Spinal cord (tissue), 10 donors: ENCODE measurements around the gene NEDD4. TPM values are rescaled to one million over a fixed set of nuclear protein-coding genes. Genes with fewer than 3 reads are reported as not detected.
A peak's percentile ranks its signal among the peaks of the same experiment; 100 is the strongest.
"Not testable (repeated sequence)": the region's sequence is repeated elsewhere in the genome, so short reads cannot be mapped to it uniquely, and the experiment has no call there.

Source experiments
- DNase-seq, 6 donors: peaks; one replicate each; pipeline versions ENCODE4 v3.0.0 to v3.0.0-alpha.2; 2013 to 2015; ENCODE audit warnings: low spot score in 6 of 6, low read depth in 4 of 6
- H3K27ac ChIP-seq: one replicate; pipeline ENCODE4 v1.5.1; 2013; ENCODE audit warnings: low read depth, low read length, control low read depth
- H3K27me3 ChIP-seq: one replicate; pipeline ENCODE4 v1.6.1; 2013; ENCODE audit warnings: low read length; ENCODE audit not compliant: control insufficient read depth, insufficient read depth
- H3K36me3 ChIP-seq: one replicate; pipeline ENCODE4 v1.6.1; 2013; ENCODE audit warnings: low read length; ENCODE audit not compliant: control insufficient read depth, insufficient read depth
- H3K4me1 ChIP-seq: one replicate; pipeline ENCODE4 v1.6.1; 2013; ENCODE audit warnings: low read length; ENCODE audit not compliant: control insufficient read depth, insufficient read depth
- H3K4me3 ChIP-seq: one replicate; pipeline ENCODE4 v1.5.1; 2013; ENCODE audit warnings: low read depth, low read length, control low read depth
- H3K9me3 ChIP-seq: one replicate; pipeline ENCODE4 v1.6.1; 2013; ENCODE audit warnings: low read length; ENCODE audit not compliant: control insufficient read depth, insufficient read depth
- WGBS: methylation state at CpG from one replicate; pipeline ENCODE4 v1.1.5; 2013; ENCODE audit warnings: missing lambda C conversion rate; ENCODE audit not compliant: insufficient coverage; 5-methylcytosine and 5-hydroxymethylcytosine counted together
- polyA plus RNA-seq, 2 donors: library from polyadenylated mRNA; unstranded; fragments of 120-200 nt; gene quantifications; one replicate each; pipeline ENCODE4 v1.2.1, GENCODE V29; 2013; ENCODE audit not compliant: insufficient read length in 2 of 2
- total RNA-seq, 2 donors: library from RNA; depleted of rRNA in 1 of 2; stranded (reverse); fragments of 120-200 nt in 1 of 2; fragments of >200 nt in 1 of 2; gene quantifications; one replicate each; pipeline versions ENCODE4 v1.2.3 to v1.2.4, GENCODE V29; 2013 to 2014
- donor health status: healthy.

Gene NEDD4
- total and polyA plus RNA-seq, 4 donors, result 5.7 to 16.4 (median 9.5) TPM

- no peaks in the 10 kb centered on the region for H3K4me1 ChIP-seq
Observed at GRCh38 chr15:55884223-55884622, 109.2 kb downstream of the NEDD4 start.

GRCh38 chr15:55879181-55879580 is 114.2 kb downstream of the NEDD4 start:
- H3K36me3 ChIP-seq, result no peaks in the 10 kb centered on the region
- no peak overlapping the region for H3K4me3 ChIP-seq
- H3K27me3 ChIP-seq, result no peaks in the 10 kb centered on the region
- no peaks in the 10 kb centered on the region for H3K9me3 ChIP-seq
- no peak overlapping the region for H3K27ac ChIP-seq
- H3K4me1 ChIP-seq, result no peaks in the 10 kb centered on the region
- no peak for DNase-seq

More at GRCh38 chr15:55884223-55884622, 109.2 kb downstream of the NEDD4 start:
- Histone ChIP-seq H3K27ac (no peak overlapping the region), H3K9me3 (no peaks in the 10 kb centered on the region), H3K27me3 (no peaks in the 10 kb centered on the region), H3K36me3 (no peaks in the 10 kb centered on the region), H3K4me3 (no peak overlapping the region)
- DNase-seq, result no peak

- no peak overlapping the region for H3K27ac ChIP-seq
- H3K27me3 ChIP-seq, result no peaks in the 10 kb centered on the region
- H3K36me3 ChIP-seq, result no peaks in the 10 kb centered on the region
- 26% methylated on average over 2 of the region's 4 CpGs for WGBS
- H3K4me3 ChIP-seq, result no peak overlapping the region
- no peaks in the 10 kb centered on the region for H3K9me3 ChIP-seq
- no peaks in the 10 kb centered on the region for H3K4me1 ChIP-seq
- DNase-seq, result no peak
Observed at GRCh38 chr15:55873024-55873720, 120.2 kb downstream of the NEDD4 start.

- WGBS, result 100% methylated on average over 1 of the region's 2 CpGs
- no peaks in the 10 kb centered on the region for H3K9me3 ChIP-seq
Observed at GRCh38 chr15:55872471-55872870, 120.9 kb downstream of the NEDD4 start.

GRCh38 chr15:55869660-55870059 is 123.8 kb downstream of the NEDD4 start:
- no CpG with 5 or more reads among the region's 2 CpGs for WGBS
- Histone ChIP-seq H3K27ac (no peak overlapping the region), H3K36me3 (no peaks in the 10 kb centered on the region), H3K4me1 (no peaks in the 10 kb centered on the region), H3K27me3 (no peaks in the 10 kb centered on the region), H3K4me3 (no peak overlapping the region), H3K9me3 (no peaks in the 10 kb centered on the region)
- DNase-seq, result no peak

More at GRCh38 chr15:55872471-55872870, 120.9 kb downstream of the NEDD4 start:
- no peak for DNase-seq
- H3K36me3 ChIP-seq, result no peaks in the 10 kb centered on the region
- no peak overlapping the region for H3K27ac ChIP-seq
- H3K27me3 ChIP-seq, result no peaks in the 10 kb centered on the region
- H3K4me1 ChIP-seq, result no peaks in the 10 kb centered on the region
- no peak overlapping the region for H3K4me3 ChIP-seq

GRCh38 chr15:55868707-55869106 is 124.7 kb downstream of the NEDD4 start:
- Histone ChIP-seq H3K9me3 (no peaks in the 10 kb centered on the region), H3K36me3 (no peaks in the 10 kb centered on the region), H3K4me1 (no peaks in the 10 kb centered on the region), H3K4me3 (no peak overlapping the region), H3K27me3 (no peaks in the 10 kb centered on the region), H3K27ac (no peak overlapping the region)
- 84% methylated on average over 3 of the region's 3 CpGs for WGBS
- no peak for DNase-seq

- not testable (repeated sequence) for DNase-seq, H3K4me1 ChIP-seq, H3K9me3 ChIP-seq, H3K4me3 ChIP-seq, H3K27me3 ChIP-seq, H3K27ac ChIP-seq, H3K36me3 ChIP-seq
- 80% methylated on average over 1 of the region's 4 CpGs for WGBS
Observed at GRCh38 chr15:55868291-55868690, 125.1 kb downstream of the NEDD4 start.

GRCh38 chr15:55863911-55864310 is 129.5 kb downstream of the NEDD4 start:
- Histone ChIP-seq H3K36me3 (no peaks in the 10 kb centered on the region), H3K4me3 (no peak overlapping the region)

GRCh38 chr15:55861115-55861514 is 132.3 kb downstream of the NEDD4 start:
- no CpG with 5 or more reads among the region's 2 CpGs for WGBS
- Histone ChIP-seq H3K9me3 (no peaks in the 10 kb centered on the region), H3K4me3 (no peak overlapping the region), H3K36me3 (no peaks in the 10 kb centered on the region), H3K4me1 (no peaks in the 10 kb centered on the region), H3K27me3 (no peaks in the 10 kb centered on the region), H3K27ac (no peak overlapping the region)
- DNase-seq, result no peak

More at GRCh38 chr15:55863911-55864310, 129.5 kb downstream of the NEDD4 start:
- DNase-seq, result no peak
- Histone ChIP-seq H3K27ac (no peak overlapping the region), H3K9me3 (no peaks in the 10 kb centered on the region), H3K4me1 (no peaks in the 10 kb centered on the region), H3K27me3 (no peaks in the 10 kb centered on the region)

- WGBS, result no CpG with 5 or more reads among the region's 6 CpGs
- peak in 1 of 6 donors; percentile 16 for DNase-seq
- Histone ChIP-seq H3K4me3 (no peak overlapping the region), H3K36me3 (no peaks in the 10 kb centered on the region), H3K27ac (no peak overlapping the region), H3K27me3 (no peaks in the 10 kb centered on the region), H3K4me1 (no peaks in the 10 kb centered on the region), H3K9me3 (no peaks in the 10 kb centered on the region)
Observed at GRCh38 chr15:55860468-55860867, 132.9 kb downstream of the NEDD4 start.
